Measurements from ENCODE around the gene LZTS2. TPM values are rescaled to one million over a fixed set of nuclear protein-coding genes. Genes with fewer than 3 reads are reported as not detected.

Gene LZTS2
- total and polyA plus RNA-seq, 2 donors: 9.8 to 44.7 TPM

GRCh38 chr10:100976906-100977305 is 22.7 kb upstream of the LZTS2 start:
- DNase-seq (ENCODE audit: low read depth in 6 of 9, low spot score in 9 of 9): no peak
- Histone ChIP-seq H3K36me3 (ENCODE audit: control insufficient read depth in 2 of 2, insufficient read depth in 2 of 2, low read length in 1 of 2) (peaks cover 12 to 24% of the 10 kb centered on the region in 2 donors), H3K9me3 (ENCODE audit: control insufficient read depth in 2 of 2, insufficient read depth in 1 of 2, low read length in 1 of 2) (no peaks in the 10 kb centered on the region), H3K27me3 (ENCODE audit: control insufficient read depth in 2 of 2, insufficient read depth in 1 of 2, low read length in 1 of 2) (no peaks in the 10 kb centered on the region), H3K4me3 (ENCODE audit: low read length in 2 of 2) (no peak overlapping the region), H3K27ac (ENCODE audit: low read depth in 1 of 2, low read length in 1 of 2) (no peak overlapping the region), H3K4me1 (ENCODE audit: control insufficient read depth in 2 of 2, insufficient read depth in 2 of 2, low read length in 2 of 2) (no peaks in the 10 kb centered on the region)
- WGBS: 93% methylated on average over 3 of the region's 3 CpGs

- no peaks in the 10 kb centered on the region for H3K9me3 ChIP-seq (ENCODE audit: control insufficient read depth in 2 of 2, insufficient read depth in 1 of 2, low read length in 1 of 2)
- H3K27ac ChIP-seq (ENCODE audit: low read depth in 1 of 2, low read length in 1 of 2): no peak overlapping the region
- DNase-seq (ENCODE audit: low read depth in 6 of 9, low spot score in 9 of 9): no peak
- no peak overlapping the region for H3K4me3 ChIP-seq (ENCODE audit: low read length in 2 of 2)
- WGBS: 93% methylated on average over 6 of the region's 6 CpGs
- H3K4me1 ChIP-seq (ENCODE audit: control insufficient read depth in 2 of 2, insufficient read depth in 2 of 2, low read length in 2 of 2): no peaks in the 10 kb centered on the region
- H3K36me3 ChIP-seq (ENCODE audit: control insufficient read depth in 2 of 2, insufficient read depth in 2 of 2, low read length in 1 of 2): peaks cover 12 to 24% of the 10 kb centered on the region in 2 donors
- no peaks in the 10 kb centered on the region for H3K27me3 ChIP-seq (ENCODE audit: control insufficient read depth in 2 of 2, insufficient read depth in 1 of 2, low read length in 1 of 2)
Measured at GRCh38 chr10:100977436-100977835, 22.2 kb upstream of the LZTS2 start.

- Histone ChIP-seq H3K27me3 (ENCODE audit: control insufficient read depth in 2 of 2, insufficient read depth in 1 of 2, low read length in 1 of 2) (no peaks in the 10 kb centered on the region), H3K27ac (ENCODE audit: low read depth in 1 of 2, low read length in 1 of 2) (no peak overlapping the region), H3K36me3 (ENCODE audit: control insufficient read depth in 2 of 2, insufficient read depth in 2 of 2, low read length in 1 of 2) (peaks cover 20 to 28% of the 10 kb centered on the region in 2 donors), H3K9me3 (ENCODE audit: control insufficient read depth in 2 of 2, insufficient read depth in 1 of 2, low read length in 1 of 2) (no peaks in the 10 kb centered on the region), H3K4me1 (ENCODE audit: control insufficient read depth in 2 of 2, insufficient read depth in 2 of 2, low read length in 2 of 2) (no peaks in the 10 kb centered on the region), H3K4me3 (ENCODE audit: low read length in 2 of 2) (no peak overlapping the region)
- WGBS: 97% methylated on average over 13 of the region's 13 CpGs
- no peak for DNase-seq (ENCODE audit: low read depth in 6 of 9, low spot score in 9 of 9)
Measured at GRCh38 chr10:100978121-100978900, 21.3 kb upstream of the LZTS2 start.

- peaks cover 23 to 33% of the 10 kb centered on the region in 2 donors for H3K36me3 ChIP-seq (ENCODE audit: control insufficient read depth in 2 of 2, insufficient read depth in 2 of 2, low read length in 1 of 2)
- no peak overlapping the region for H3K27ac ChIP-seq (ENCODE audit: low read depth in 1 of 2, low read length in 1 of 2)
- H3K4me1 ChIP-seq (ENCODE audit: control insufficient read depth in 2 of 2, insufficient read depth in 2 of 2, low read length in 2 of 2): no peaks in the 10 kb centered on the region
- WGBS: 97% methylated on average over 10 of the region's 10 CpGs
- no peaks in the 10 kb centered on the region for H3K9me3 ChIP-seq (ENCODE audit: control insufficient read depth in 2 of 2, insufficient read depth in 1 of 2, low read length in 1 of 2)
- no peaks in the 10 kb centered on the region for H3K27me3 ChIP-seq (ENCODE audit: control insufficient read depth in 2 of 2, insufficient read depth in 1 of 2, low read length in 1 of 2)
- DNase-seq (ENCODE audit: low read depth in 6 of 9, low spot score in 9 of 9): no peak
- no peak overlapping the region for H3K4me3 ChIP-seq (ENCODE audit: low read length in 2 of 2)
Measured at GRCh38 chr10:100978901-100979195, 20.8 kb upstream of the LZTS2 start.

- Histone ChIP-seq H3K4me3 (ENCODE audit: low read length in 2 of 2) (no peak overlapping the region), H3K9me3 (ENCODE audit: control insufficient read depth in 2 of 2, insufficient read depth in 1 of 2, low read length in 1 of 2) (no peaks in the 10 kb centered on the region), H3K36me3 (ENCODE audit: control insufficient read depth in 2 of 2, insufficient read depth in 2 of 2, low read length in 1 of 2) (peaks cover 23 to 37% of the 10 kb centered on the region in 2 donors), H3K27ac (ENCODE audit: low read depth in 1 of 2, low read length in 1 of 2) (no peak overlapping the region), H3K4me1 (ENCODE audit: control insufficient read depth in 2 of 2, insufficient read depth in 2 of 2, low read length in 2 of 2) (no peaks in the 10 kb centered on the region), H3K27me3 (ENCODE audit: control insufficient read depth in 2 of 2, insufficient read depth in 1 of 2, low read length in 1 of 2) (no peaks in the 10 kb centered on the region)
- no peak for DNase-seq (ENCODE audit: low read depth in 6 of 9, low spot score in 9 of 9)
- WGBS: 97% methylated on average over 16 of the region's 16 CpGs
Measured at GRCh38 chr10:100979791-100980272, 19.8 kb upstream of the LZTS2 start.

- no peak overlapping the region for H3K4me3 ChIP-seq (ENCODE audit: low read length in 2 of 2)
- H3K27ac ChIP-seq (ENCODE audit: low read depth in 1 of 2, low read length in 1 of 2): no peak overlapping the region
- no peaks in the 10 kb centered on the region for H3K4me1 ChIP-seq (ENCODE audit: control insufficient read depth in 2 of 2, insufficient read depth in 2 of 2, low read length in 2 of 2)
- H3K9me3 ChIP-seq (ENCODE audit: control insufficient read depth in 2 of 2, insufficient read depth in 1 of 2, low read length in 1 of 2): no peaks in the 10 kb centered on the region
- H3K36me3 ChIP-seq (ENCODE audit: control insufficient read depth in 2 of 2, insufficient read depth in 2 of 2, low read length in 1 of 2): peaks cover 23 to 37% of the 10 kb centered on the region in 2 donors
- H3K27me3 ChIP-seq (ENCODE audit: control insufficient read depth in 2 of 2, insufficient read depth in 1 of 2, low read length in 1 of 2): no peaks in the 10 kb centered on the region
- WGBS: 98% methylated on average over 2 of the region's 2 CpGs
- DNase-seq (ENCODE audit: low read depth in 6 of 9, low spot score in 9 of 9): no peak
Measured at GRCh38 chr10:100980311-100980710, 19.3 kb upstream of the LZTS2 start.

- DNase-seq (ENCODE audit: low read depth in 6 of 9, low spot score in 9 of 9): no peak
- Histone ChIP-seq H3K27ac (ENCODE audit: low read depth in 1 of 2, low read length in 1 of 2) (no peak overlapping the region), H3K9me3 (ENCODE audit: control insufficient read depth in 2 of 2, insufficient read depth in 1 of 2, low read length in 1 of 2) (no peaks in the 10 kb centered on the region), H3K4me3 (ENCODE audit: low read length in 2 of 2) (no peak overlapping the region), H3K27me3 (ENCODE audit: control insufficient read depth in 2 of 2, insufficient read depth in 1 of 2, low read length in 1 of 2) (no peaks in the 10 kb centered on the region), H3K36me3 (ENCODE audit: control insufficient read depth in 2 of 2, insufficient read depth in 2 of 2, low read length in 1 of 2) (peaks cover 23 to 37% of the 10 kb centered on the region in 2 donors), H3K4me1 (ENCODE audit: control insufficient read depth in 2 of 2, insufficient read depth in 2 of 2, low read length in 2 of 2) (no peaks in the 10 kb centered on the region)
- 97% methylated on average over 7 of the region's 7 CpGs for WGBS
Measured at GRCh38 chr10:100980711-100981110, 18.9 kb upstream of the LZTS2 start.

GRCh38 chr10:100981178-100981772 is 18.3 kb upstream of the LZTS2 start:
- DNase-seq (ENCODE audit: low read depth in 6 of 9, low spot score in 9 of 9): no peak
- Histone ChIP-seq H3K27me3 (ENCODE audit: control insufficient read depth in 2 of 2, insufficient read depth in 1 of 2, low read length in 1 of 2) (no peaks in the 10 kb centered on the region), H3K4me1 (ENCODE audit: control insufficient read depth in 2 of 2, insufficient read depth in 2 of 2, low read length in 2 of 2) (peaks cover under 1 to 2% of the 10 kb centered on the region in 2 donors), H3K36me3 (ENCODE audit: control insufficient read depth in 2 of 2, insufficient read depth in 2 of 2, low read length in 1 of 2) (peaks cover 23 to 37% of the 10 kb centered on the region in 2 donors), H3K27ac (ENCODE audit: low read depth in 1 of 2, low read length in 1 of 2) (no peak overlapping the region), H3K4me3 (ENCODE audit: low read length in 2 of 2) (no peak overlapping the region), H3K9me3 (ENCODE audit: control insufficient read depth in 2 of 2, insufficient read depth in 1 of 2, low read length in 1 of 2) (no peaks in the 10 kb centered on the region)
- 96% methylated on average over 5 of the region's 5 CpGs for WGBS

All from thymus (tissue), 11 donors.